VCaP (cell line): Measurements from ENCODE around the gene CADM1.

Experiments used
- H3K27ac ChIP-seq: fragments of 450-650 bp; 2 replicates; pipeline ENCODE4 v1.5.1; 2017
- CTCF ChIP-seq: fragments of 450-650 bp; conservative IDR thresholded peaks from 2 replicates; pipeline ENCODE4 v1.5.1; 2017; ENCODE audit warnings: mild to moderate bottlenecking, moderate library complexity

The CADM1 gene

GRCh38 chr11:115340874-115341273 lies 163.3 kb downstream of the CADM1 start:
- H3K27ac ChIP-seq, result no peak overlapping the region
- no peak for TF ChIP-seq CTCF

GRCh38 chr11:115338476-115338875 lies 165.7 kb downstream of the CADM1 start:
- TF ChIP-seq CTCF, result no peak
- H3K27ac ChIP-seq, result no peak overlapping the region

- no peak overlapping the region for H3K27ac ChIP-seq
- peak; percentile 91 for TF ChIP-seq CTCF
Measured at GRCh38 chr11:115334932-115335788, 169.1 kb downstream of the CADM1 start.

GRCh38 chr11:115333949-115334348 lies 170.3 kb downstream of the CADM1 start:
- peak overlapping the region; percentile 12; the same call in 1 of the 2 replicates for H3K27ac ChIP-seq
- no peak for TF ChIP-seq CTCF

- H3K27ac ChIP-seq, result no peak overlapping the region
- no peak for TF ChIP-seq CTCF
Measured at GRCh38 chr11:115333121-115333520, 171.1 kb downstream of the CADM1 start.

- no peak overlapping the region for H3K27ac ChIP-seq
- TF ChIP-seq CTCF, result no peak
Measured at GRCh38 chr11:115330684-115331482, 173.3 kb downstream of the CADM1 start.

- no peak for TF ChIP-seq CTCF
- H3K27ac ChIP-seq, result no peak overlapping the region
Measured at GRCh38 chr11:115326526-115326925, 177.7 kb downstream of the CADM1 start.
